Left ventricle myocardium inferior (tissue), 1 donor: ENCODE measurements around the gene CRELD2. TPM values are rescaled to one million over a fixed set of nuclear protein-coding genes. Genes with fewer than 3 reads are reported as not detected.

ENCODE experiments used
- DNase-seq: peaks from one replicate; pipeline ENCODE4 v3.0.0-alpha.2; 2020
- H3K27ac ChIP-seq: fragments of 200-600 bp; replicated peaks from 2 replicates; pipeline ENCODE4 v1.8.0; 2021
- H3K27me3 ChIP-seq: fragments of 200-600 bp; 2 replicates; pipeline ENCODE4 v1.8.0; 2021; ENCODE audit warnings: low read depth
- H3K36me3 ChIP-seq: fragments of 200-600 bp; 2 replicates; pipeline ENCODE4 v1.8.0; 2021
- H3K4me1 ChIP-seq: fragments of 200-600 bp; 2 replicates; pipeline ENCODE4 v1.8.0; 2021
- H3K4me3 ChIP-seq: fragments of 200-600 bp; 2 replicates; pipeline ENCODE4 v1.8.0; 2021; ENCODE audit warnings: mild to moderate bottlenecking, moderate library complexity
- H3K9me3 ChIP-seq: fragments of 200-600 bp; replicated peaks from 2 replicates; pipeline ENCODE4 v1.8.0; 2021
- intact Hi-C: fragments of 100-400 bp; cut with micrococcal nuclease; formaldehyde crosslinking; loops from one replicate; pipeline ENCODE4 v1.11.0; 2022
- total RNA-seq: library from RNA; stranded (reverse); fragmentation: NEBNext Ultra II Directional; extraction: Animal tissue kit (Norgen Biotek cat#: 25700); gene quantifications from one replicate; pipeline ENCODE4 v1.2.1, GENCODE V29; 2021
- TF ChIP-seq, protein P1 (sequence below): fragments of 200-600 bp; IDR thresholded peaks from 2 replicates; pipeline ENCODE4 v1.8.0; 2021; ENCODE audit warnings: antibody characterized with exemption, mild to moderate bottlenecking, borderline replicate concordance
- donor health status: DM: no; HTN: yes; CAD: no; lungs with severe emphysema.

Gene CRELD2
- total RNA-seq, 1 donor from 2014 or later = 25.5 TPM

DNA sequence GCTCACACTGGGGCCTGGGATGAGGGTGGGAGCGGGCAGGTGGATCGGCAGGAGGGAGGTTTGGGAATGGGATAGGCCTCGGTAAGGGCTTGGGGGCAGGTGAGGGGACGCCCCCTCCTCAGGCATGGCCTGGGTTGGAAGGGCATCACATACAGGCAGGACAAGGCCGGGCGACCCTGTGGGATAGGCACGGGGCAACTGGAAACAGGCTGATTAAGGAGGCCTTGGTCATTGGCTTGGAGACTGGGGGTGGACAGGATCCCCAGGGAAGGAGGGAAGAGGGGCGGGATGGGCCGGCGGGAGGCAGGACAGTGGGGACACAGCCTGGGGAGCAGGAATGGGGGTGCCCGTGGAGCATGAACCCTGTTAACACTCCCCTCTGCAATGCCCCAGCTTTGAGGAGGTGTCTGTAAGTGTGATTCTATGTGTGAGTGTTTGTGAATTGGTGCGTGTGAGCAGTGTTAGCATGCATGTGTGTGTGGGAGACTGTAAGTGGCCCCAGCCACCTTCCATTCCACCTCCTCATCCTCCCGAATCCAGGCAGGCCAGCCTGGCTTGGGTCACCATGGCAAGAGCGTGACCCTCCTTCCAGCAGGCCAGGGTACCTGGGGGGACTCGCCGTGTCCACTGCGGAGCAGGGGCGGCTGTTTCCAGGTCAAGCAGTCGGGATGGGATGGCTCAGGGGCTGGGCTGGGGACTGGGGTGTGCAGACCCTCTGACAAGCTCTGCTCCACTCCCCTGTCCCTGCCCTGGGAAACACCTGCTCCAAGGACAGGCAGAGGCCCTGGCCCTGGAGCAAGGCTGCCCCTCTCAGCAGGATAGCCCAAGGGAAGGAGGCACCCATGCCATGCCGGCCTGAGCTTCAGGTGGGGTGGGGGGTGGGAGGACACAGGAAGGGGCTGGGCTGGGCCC is 38.7 kb downstream of the CRELD2 start:
- intact Hi-C loops = no loop called here
- Histone ChIP-seq H3K4me1 (peaks cover 73% of the 10 kb centered on the region), H3K4me3 (no peak overlapping the region), H3K9me3 (no peaks in the 10 kb centered on the region), H3K36me3 (peaks cover 9% of the 10 kb centered on the region), H3K27me3 (no peaks in the 10 kb centered on the region), H3K27ac (no peak overlapping the region)
- TF ChIP-seq, protein P1, sequence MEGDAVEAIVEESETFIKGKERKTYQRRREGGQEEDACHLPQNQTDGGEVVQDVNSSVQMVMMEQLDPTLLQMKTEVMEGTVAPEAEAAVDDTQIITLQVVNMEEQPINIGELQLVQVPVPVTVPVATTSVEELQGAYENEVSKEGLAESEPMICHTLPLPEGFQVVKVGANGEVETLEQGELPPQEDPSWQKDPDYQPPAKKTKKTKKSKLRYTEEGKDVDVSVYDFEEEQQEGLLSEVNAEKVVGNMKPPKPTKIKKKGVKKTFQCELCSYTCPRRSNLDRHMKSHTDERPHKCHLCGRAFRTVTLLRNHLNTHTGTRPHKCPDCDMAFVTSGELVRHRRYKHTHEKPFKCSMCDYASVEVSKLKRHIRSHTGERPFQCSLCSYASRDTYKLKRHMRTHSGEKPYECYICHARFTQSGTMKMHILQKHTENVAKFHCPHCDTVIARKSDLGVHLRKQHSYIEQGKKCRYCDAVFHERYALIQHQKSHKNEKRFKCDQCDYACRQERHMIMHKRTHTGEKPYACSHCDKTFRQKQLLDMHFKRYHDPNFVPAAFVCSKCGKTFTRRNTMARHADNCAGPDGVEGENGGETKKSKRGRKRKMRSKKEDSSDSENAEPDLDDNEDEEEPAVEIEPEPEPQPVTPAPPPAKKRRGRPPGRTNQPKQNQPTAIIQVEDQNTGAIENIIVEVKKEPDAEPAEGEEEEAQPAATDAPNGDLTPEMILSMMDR = no peak
- peak; percentile 16 for DNase-seq

DNA sequence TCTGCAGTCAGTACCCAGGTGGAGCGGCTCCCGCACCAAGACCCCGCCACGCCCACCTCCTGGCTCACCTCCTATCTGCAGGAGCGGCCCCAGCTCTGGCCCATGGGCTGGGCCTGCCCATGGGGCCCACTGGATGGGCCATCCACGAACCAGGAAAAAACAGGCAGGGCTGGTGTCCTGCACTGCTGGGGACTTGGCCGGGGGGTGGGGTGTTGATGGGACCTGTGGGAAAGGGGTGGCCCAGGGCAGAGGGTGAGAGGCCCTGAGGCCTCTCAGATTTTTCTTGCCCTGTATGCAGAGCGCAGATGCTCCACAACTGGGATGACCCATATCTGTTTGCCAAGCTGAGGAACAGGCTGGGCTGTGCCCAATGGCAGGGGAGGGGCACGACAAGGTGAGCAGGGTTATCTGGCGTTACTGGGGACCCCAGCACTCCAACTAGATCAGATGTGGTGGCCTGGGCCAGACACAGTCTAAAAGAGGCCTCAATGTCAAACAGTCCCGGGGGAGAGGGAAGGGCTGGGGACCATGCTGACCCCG is 39.5 kb downstream of the CRELD2 start:
- H3K36me3 ChIP-seq = peaks cover 14% of the 10 kb centered on the region
- peak; percentile 15 for DNase-seq
- H3K9me3 ChIP-seq = no peaks in the 10 kb centered on the region
- H3K27me3 ChIP-seq = no peaks in the 10 kb centered on the region
- no peak overlapping the region for H3K27ac ChIP-seq
- H3K4me3 ChIP-seq = no peak overlapping the region
- intact Hi-C loops = no loop called here
- TF ChIP-seq, protein P1 = no peak
- peaks cover 73% of the 10 kb centered on the region for H3K4me1 ChIP-seq

DNA sequence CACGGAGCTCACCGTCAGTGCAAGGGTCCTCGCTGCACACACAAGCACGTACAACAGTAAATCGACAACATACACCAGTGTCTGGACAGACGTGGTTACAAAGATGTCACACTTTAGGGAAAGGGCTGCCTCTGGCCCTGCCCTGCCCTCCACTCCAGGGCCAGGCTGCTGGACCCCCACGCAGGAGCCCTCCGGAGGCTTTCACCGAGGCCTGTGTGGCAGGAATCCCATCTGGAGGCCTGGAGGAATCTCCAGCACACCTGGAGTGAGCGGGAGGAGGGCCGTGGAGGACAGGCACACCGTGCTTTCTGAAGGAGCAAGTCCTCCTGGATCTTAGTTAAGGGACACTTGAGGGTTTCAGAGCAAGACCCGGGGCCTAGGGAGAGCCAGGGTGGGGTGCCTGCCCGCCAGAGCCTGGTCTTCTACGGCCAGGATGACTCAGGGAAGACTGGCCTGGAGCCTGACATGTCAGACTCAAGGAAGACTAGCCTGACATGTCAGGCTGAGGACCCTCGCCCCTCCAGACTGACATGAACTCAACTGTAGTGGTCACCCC is 40.0 kb downstream of the CRELD2 start:
- Histone ChIP-seq H3K4me1 (peaks cover 73% of the 10 kb centered on the region), H3K36me3 (peaks cover 19% of the 10 kb centered on the region), H3K4me3 (no peak overlapping the region), H3K27me3 (no peaks in the 10 kb centered on the region), H3K9me3 (no peaks in the 10 kb centered on the region), H3K27ac (no peak overlapping the region)
- peak; percentile 10 for DNase-seq
- intact Hi-C loops = no loop called here
- TF ChIP-seq, protein P1 = no peak

DNA sequence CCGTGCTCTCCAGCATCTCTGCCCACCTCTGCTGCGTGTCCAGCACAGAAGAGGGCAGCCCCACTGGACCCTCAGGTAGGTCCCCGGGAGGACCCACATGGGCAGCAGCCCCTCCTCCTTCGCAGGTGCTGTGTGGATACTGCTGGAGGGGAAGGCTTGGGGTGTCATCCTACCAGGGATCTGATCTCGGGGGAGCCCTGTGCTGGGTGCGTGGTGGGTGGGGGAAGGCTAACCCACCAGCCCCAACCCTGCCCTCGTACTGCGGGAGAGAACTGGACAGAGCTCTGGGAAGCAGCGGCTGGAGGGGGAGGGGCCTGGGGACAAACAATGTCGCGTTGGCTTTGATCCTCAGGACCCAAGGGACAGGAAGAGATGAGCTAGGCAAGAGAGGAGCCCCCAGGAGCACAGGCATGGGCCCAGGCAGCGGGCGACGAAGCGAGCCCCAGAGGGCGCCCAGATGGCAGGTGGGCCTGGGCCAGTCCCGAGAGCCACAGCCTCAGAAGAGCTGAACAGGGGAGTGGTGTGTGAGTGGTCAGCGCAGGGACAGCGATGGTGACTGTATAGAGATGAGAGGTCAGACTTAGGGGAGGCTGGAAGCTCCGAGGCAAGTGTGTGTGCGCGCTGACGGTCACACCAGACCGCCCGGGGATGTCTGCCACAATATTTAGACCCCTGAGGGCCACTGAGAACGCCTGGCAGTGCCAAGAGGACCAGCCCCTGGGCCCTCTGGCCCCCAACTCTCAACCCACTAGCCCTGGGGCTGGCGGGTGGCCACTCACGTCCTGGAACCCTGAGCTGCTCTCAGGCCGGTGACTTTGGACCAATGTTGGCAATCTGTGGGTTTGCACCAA is 40.7 kb downstream of the CRELD2 start:
- TF ChIP-seq, protein P1 = no peak
- H3K36me3 ChIP-seq = peaks cover 26% of the 10 kb centered on the region
- no peaks in the 10 kb centered on the region for H3K9me3 ChIP-seq
- H3K27me3 ChIP-seq = no peaks in the 10 kb centered on the region
- peaks cover 73% of the 10 kb centered on the region for H3K4me1 ChIP-seq
- intact Hi-C loops = no loop called here
- peak overlapping the region; percentile 96 for H3K4me3 ChIP-seq
- DNase-seq = peak; percentile 29
- peak overlapping the region; percentile 99 for H3K27ac ChIP-seq

DNA sequence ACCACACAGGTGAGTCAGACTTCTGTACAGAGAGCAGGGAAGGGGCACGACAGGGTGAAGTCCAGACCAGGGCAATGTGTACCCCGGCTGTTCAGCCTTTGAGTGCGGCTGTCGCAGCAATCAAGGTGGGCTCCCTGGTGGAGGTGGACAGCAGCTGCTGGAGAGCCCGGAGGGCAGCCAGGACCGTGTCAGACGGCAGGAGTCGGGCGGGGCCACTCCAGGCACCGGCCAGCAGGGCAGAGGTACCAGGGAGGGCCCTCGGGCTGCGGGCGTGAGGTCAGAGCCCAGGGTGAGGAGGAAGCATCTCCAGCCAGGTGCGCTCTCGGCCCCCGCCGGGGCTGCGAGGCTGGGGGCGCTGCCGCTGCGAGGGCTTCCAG is 41.3 kb downstream of the CRELD2 start:
- intact Hi-C loops = no loop called here
- no peak for DNase-seq
- peaks cover 73% of the 10 kb centered on the region for H3K4me1 ChIP-seq

More for the DNA sequence above, 41.3 kb downstream of the CRELD2 start:
- peak overlapping the region; percentile 99 for H3K27ac ChIP-seq
- no peaks in the 10 kb centered on the region for H3K9me3 ChIP-seq
- no peaks in the 10 kb centered on the region for H3K27me3 ChIP-seq
- peaks cover 31% of the 10 kb centered on the region for H3K36me3 ChIP-seq
- TF ChIP-seq, protein P1 = peak; percentile 7
- H3K4me3 ChIP-seq = peak overlapping the region; percentile 96
